Osteoblast (primary cell): Measurements from ENCODE around the gene RBPJ. TPM values are rescaled to one million over a fixed set of nuclear protein-coding genes. Genes with fewer than 3 reads are reported as not detected.

Experiments used
- DNase-seq: peaks from one replicate; pipeline ENCODE4 v3.0.0; 2011; ENCODE audit warnings: low spot score, mixed read lengths; ENCODE audit not compliant: insufficient read length; ENCODE audit errors: missing footprints
- H2AFZ ChIP-seq: 2 replicates; pipeline ENCODE4 v1.6.0; 2011; ENCODE audit warnings: mild to moderate bottlenecking, low read length
- H3K27ac ChIP-seq: 2 replicates; pipeline ENCODE4 v1.5.1; 2011; ENCODE audit warnings: mild to moderate bottlenecking, low read depth, low read length, moderate library complexity
- H3K27me3 ChIP-seq: 2 replicates; pipeline ENCODE4 v1.6.0; 2012; ENCODE audit warnings: mild to moderate bottlenecking, control low read depth, inconsistent platforms, low read length, moderate library complexity; ENCODE audit not compliant: insufficient read depth
- H3K36me3 ChIP-seq: 2 replicates; pipeline ENCODE4 v1.5.1; 2011; ENCODE audit warnings: mild to moderate bottlenecking, low read length, control low read depth, moderate library complexity; ENCODE audit not compliant: insufficient read depth
- H3K4me1 ChIP-seq: 2 replicates; pipeline ENCODE4 v1.5.1; 2011; ENCODE audit warnings: mild to moderate bottlenecking, low read length, control low read depth, moderate library complexity; ENCODE audit not compliant: insufficient read depth
- H3K4me2 ChIP-seq: 2 replicates; pipeline ENCODE4 v1.6.0; 2011; ENCODE audit warnings: mild to moderate bottlenecking, low read length; ENCODE audit not compliant: insufficient read depth
- H3K4me3 ChIP-seq: fragments of 200-600 bp; sonication (generic); 3 replicates; pipeline ENCODE4 v1.5.1; 2012; ENCODE audit warnings: mild to moderate bottlenecking, low read length, inconsistent platforms; ENCODE audit not compliant: insufficient read depth
- H3K79me2 ChIP-seq: 2 replicates; pipeline ENCODE4 v1.6.0; 2012; ENCODE audit warnings: mild to moderate bottlenecking, low read length, control low read depth, inconsistent platforms; ENCODE audit not compliant: insufficient read depth
- H3K9me3 ChIP-seq: 2 replicates; pipeline ENCODE4 v1.5.1; 2011; ENCODE audit warnings: low read depth, low read length, control low read depth
- H4K20me1 ChIP-seq: 2 replicates; pipeline ENCODE4 v1.6.0; 2012; ENCODE audit warnings: mild to moderate bottlenecking, low read length, control low read depth; ENCODE audit not compliant: insufficient read depth
- total RNA-seq: library from RNA; depleted of rRNA; stranded (reverse); fragments of >200 nt; gene quantifications from 2 replicates; pipeline ENCODE4 v1.2.3, GENCODE V29; 2012
- TF ChIP-seq, protein P1 (sequence below): IDR thresholded peaks from 2 replicates; pipeline ENCODE4 v1.5.1; 2011; ENCODE audit warnings: mild to moderate bottlenecking, low read depth, low read length, moderate library complexity; ENCODE audit errors: extremely low read depth

RBPJ gene
- total RNA-seq, 1 donor, result 106 TPM

DNA sequence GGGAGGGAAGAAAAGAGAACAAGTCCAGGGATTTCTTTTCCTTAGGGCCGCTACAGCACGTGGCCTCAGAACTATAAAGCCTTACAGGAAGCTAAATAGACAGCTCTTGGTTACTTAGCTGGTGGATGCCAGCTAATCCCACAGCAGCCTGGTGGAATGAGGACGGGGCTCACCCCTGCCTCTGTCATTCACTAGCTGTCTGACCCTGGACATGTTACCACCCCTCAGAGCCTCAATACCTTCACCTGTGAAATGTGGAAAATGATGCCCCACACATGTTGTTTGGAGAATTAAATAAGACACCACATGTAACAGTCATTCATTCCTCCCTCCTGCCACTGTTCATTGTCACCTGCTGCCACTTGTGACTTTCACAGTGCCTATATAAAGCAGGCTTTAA, 153.7 kb downstream of the RBPJ start:
- Histone ChIP-seq H4K20me1 (no peaks in the 10 kb centered on the region), H3K27me3 (no peaks in the 10 kb centered on the region), H3K4me3 (no peak overlapping the region), H2AFZ (peak overlapping the region; percentile 56), H3K27ac (no peak overlapping the region), H3K4me1 (no peaks in the 10 kb centered on the region), H3K9me3 (no peaks in the 10 kb centered on the region), H3K36me3 (no peaks in the 10 kb centered on the region), H3K79me2 (no peaks in the 10 kb centered on the region), H3K4me2 (no peak overlapping the region)
- TF ChIP-seq, protein P1, sequence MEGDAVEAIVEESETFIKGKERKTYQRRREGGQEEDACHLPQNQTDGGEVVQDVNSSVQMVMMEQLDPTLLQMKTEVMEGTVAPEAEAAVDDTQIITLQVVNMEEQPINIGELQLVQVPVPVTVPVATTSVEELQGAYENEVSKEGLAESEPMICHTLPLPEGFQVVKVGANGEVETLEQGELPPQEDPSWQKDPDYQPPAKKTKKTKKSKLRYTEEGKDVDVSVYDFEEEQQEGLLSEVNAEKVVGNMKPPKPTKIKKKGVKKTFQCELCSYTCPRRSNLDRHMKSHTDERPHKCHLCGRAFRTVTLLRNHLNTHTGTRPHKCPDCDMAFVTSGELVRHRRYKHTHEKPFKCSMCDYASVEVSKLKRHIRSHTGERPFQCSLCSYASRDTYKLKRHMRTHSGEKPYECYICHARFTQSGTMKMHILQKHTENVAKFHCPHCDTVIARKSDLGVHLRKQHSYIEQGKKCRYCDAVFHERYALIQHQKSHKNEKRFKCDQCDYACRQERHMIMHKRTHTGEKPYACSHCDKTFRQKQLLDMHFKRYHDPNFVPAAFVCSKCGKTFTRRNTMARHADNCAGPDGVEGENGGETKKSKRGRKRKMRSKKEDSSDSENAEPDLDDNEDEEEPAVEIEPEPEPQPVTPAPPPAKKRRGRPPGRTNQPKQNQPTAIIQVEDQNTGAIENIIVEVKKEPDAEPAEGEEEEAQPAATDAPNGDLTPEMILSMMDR, result no peak
- DNase-seq, result no peak

DNA sequence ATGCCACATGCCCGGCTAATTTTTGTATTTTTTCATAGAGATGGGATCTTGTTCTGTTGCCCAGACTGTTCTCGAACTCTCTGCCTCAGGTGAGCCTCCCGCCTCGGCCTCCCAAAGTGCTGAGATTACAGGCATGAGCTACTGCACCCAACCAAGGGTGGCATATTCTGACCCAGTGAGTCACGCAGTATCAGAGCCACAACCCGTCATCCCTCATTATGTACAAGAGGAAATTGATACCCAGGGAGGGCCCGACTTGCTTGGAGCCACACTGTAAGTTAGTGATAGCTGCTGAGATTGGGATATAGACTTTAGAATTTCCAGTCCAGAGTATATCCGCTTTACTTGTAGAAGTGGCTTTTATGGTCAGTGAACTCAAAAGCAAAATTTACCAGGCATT, 154.9 kb downstream of the RBPJ start:
- H2AFZ ChIP-seq, result no peak overlapping the region
- H3K9me3 ChIP-seq, result no peaks in the 10 kb centered on the region
- no peaks in the 10 kb centered on the region for H3K27me3 ChIP-seq
- DNase-seq, result no peak
- H3K4me1 ChIP-seq, result no peaks in the 10 kb centered on the region
- H3K79me2 ChIP-seq, result no peaks in the 10 kb centered on the region
- H3K4me2 ChIP-seq, result no peak overlapping the region
- no peak overlapping the region for H3K27ac ChIP-seq
- TF ChIP-seq, protein P1, result no peak
- H3K4me3 ChIP-seq, result no peak overlapping the region
- H4K20me1 ChIP-seq, result no peaks in the 10 kb centered on the region
- H3K36me3 ChIP-seq, result no peaks in the 10 kb centered on the region

DNA sequence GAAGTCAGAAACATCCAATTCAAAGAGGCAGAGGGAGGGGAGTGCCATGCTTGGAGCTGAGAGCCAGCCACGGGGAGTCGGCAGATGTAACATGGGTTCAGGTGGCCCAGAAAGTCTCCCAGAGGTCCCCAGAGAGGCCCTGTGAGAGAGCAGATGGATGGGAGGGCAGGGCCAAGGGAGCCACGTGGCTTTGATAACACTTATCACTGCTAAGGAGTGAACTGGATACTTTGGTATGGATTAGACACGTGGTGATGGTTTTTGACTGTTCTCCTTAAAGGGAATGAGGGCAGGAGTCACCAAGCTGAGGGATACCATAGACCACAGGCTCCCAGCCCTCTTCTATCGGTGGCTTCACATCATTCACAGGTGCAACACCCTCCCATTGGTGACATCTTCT, 155.7 kb downstream of the RBPJ start:
- Histone ChIP-seq H2AFZ (no peak overlapping the region), H3K36me3 (no peaks in the 10 kb centered on the region), H3K9me3 (no peaks in the 10 kb centered on the region), H4K20me1 (no peaks in the 10 kb centered on the region), H3K27ac (no peak overlapping the region), H3K4me1 (no peaks in the 10 kb centered on the region), H3K27me3 (no peaks in the 10 kb centered on the region), H3K4me2 (no peak overlapping the region), H3K79me2 (no peaks in the 10 kb centered on the region), H3K4me3 (no peak overlapping the region)
- no peak for DNase-seq
- TF ChIP-seq, protein P1, result no peak

DNA sequence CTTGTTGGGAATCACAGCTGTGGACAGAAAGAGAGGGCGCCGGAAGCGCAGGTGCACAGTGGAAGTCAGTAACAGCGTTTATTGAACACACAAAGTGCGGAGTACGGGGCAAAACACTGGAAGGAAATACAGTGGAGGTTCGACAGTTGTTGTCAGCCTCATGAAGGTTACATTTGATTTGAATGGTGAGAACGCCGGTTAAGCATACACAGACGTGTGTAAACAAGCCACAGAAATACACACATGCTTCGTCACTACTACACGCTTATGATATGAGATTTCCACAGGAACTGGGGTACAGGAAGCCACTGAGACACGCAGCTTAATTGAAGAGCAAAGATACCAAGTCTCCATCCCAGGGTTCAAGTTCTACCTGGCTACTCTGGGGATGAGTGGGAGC, 157.5 kb downstream of the RBPJ start:
- Histone ChIP-seq H3K9me3 (no peaks in the 10 kb centered on the region), H4K20me1 (no peaks in the 10 kb centered on the region), H3K4me2 (no peak overlapping the region), H3K27ac (no peak overlapping the region), H3K4me3 (no peak overlapping the region), H3K4me1 (peaks cover 8% of the 10 kb centered on the region), H3K27me3 (no peaks in the 10 kb centered on the region), H3K79me2 (no peaks in the 10 kb centered on the region), H3K36me3 (no peaks in the 10 kb centered on the region), H2AFZ (no peak overlapping the region)
- TF ChIP-seq, protein P1, result no peak
- no peak for DNase-seq
